GM12878 (cell line): ENCODE results near the gene AKAP14. TPM values are rescaled to one million over a fixed set of nuclear protein-coding genes. Genes with fewer than 3 reads are reported as not detected.

Experiments
- BMI1 ChIP-seq: fragments of 450-650 bp; IDR thresholded peaks from 2 replicates; pipeline ENCODE4 v1.6.1; 2016; ENCODE audit warnings: mild to moderate bottlenecking, moderate library complexity, borderline replicate concordance
- IRF4 ChIP-seq: IDR thresholded peaks from 2 replicates; pipeline ENCODE4 v1.6.1; 2011; ENCODE audit warnings: low read depth, low read length
- KAT2A ChIP-seq: conservative IDR thresholded peaks from 2 replicates; pipeline ENCODE4 v1.6.1; 2011; ENCODE audit warnings: low read depth, low read length; ENCODE audit not compliant: control insufficient read depth
- KLF5 ChIP-seq: fragments of 450-650 bp; IDR thresholded peaks from 2 replicates; pipeline ENCODE4 v1.6.1; 2014; ENCODE audit warnings: mild to moderate bottlenecking; ENCODE audit not compliant: partially characterized antibody
- SIN3A ChIP-seq: IDR thresholded peaks from 2 replicates; pipeline ENCODE4 v1.6.1; 2012; ENCODE audit warnings: low read depth, low read length, improper control_type of control experiment
- SPI1 ChIP-seq: IDR thresholded peaks from 2 replicates; pipeline ENCODE4 v1.6.1; 2011; ENCODE audit warnings: low read depth, mild to moderate bottlenecking, low read length, moderate library complexity, borderline replicate concordance; ENCODE audit not compliant: insufficient read depth
- SRF ChIP-seq, 2 experiments: IDR thresholded peaks; 2 replicates each; pipeline ENCODE4 v1.6.1; 2011; ENCODE audit warnings: low read depth in 2 of 2, low read length in 2 of 2, mild to moderate bottlenecking in 1 of 2, moderate library complexity in 1 of 2
- ZNF622 ChIP-seq: fragments of 450-650 bp; IDR thresholded peaks from 2 replicates; pipeline ENCODE4 v1.6.1; 2017; ENCODE audit warnings: mild to moderate bottlenecking, inconsistent platforms
- ZSCAN29 ChIP-seq: fragments of 450-650 bp; IDR thresholded peaks from 2 replicates; pipeline ENCODE4 v1.6.1; 2017; ENCODE audit warnings: mild to moderate bottlenecking, moderate library complexity
- polyA plus RNA-seq, 11 experiments: library from polyadenylated mRNA; depleted of rRNA in 4 of 11; unstranded in 6 of 11; stranded (reverse) in 5 of 11; fragments of >200 nt; fragmentation: Nextera tagmentation in 4 of 11; fragmentation: Illumina TruSeq in 1 of 11; extraction: Ambion mirVana in 4 of 11; extraction: Trizol in 1 of 11; gene quantifications; 1 replicate in 1 of 11; 2 replicates in 10 of 11; pipeline versions ENCODE4 v1.2.1 to v1.2.3, GENCODE V29; 2011 to 2016; ENCODE audit warnings: inconsistent platforms in 2 of 11, missing spikeins in 2 of 11, low read depth in 1 of 11
- total RNA-seq, 4 experiments: library from RNA; depleted of rRNA in 3 of 4; stranded (reverse); fragments of >200 nt in 3 of 4; fragmentation: Illumina TruSeq in 1 of 4; extraction: Trizol in 1 of 4; gene quantifications; 2 replicates each; pipeline versions ENCODE4 v1.2.1 to v1.2.3, GENCODE V29; 2013 to 2021
- TF ChIP-seq, protein P1 (sequence below): fragments of 450-650 bp; formaldehyde crosslinking; IDR thresholded peaks from 2 replicates; pipeline ENCODE4 v1.4.0; 2022; ENCODE audit warnings: mild to moderate bottlenecking, moderate library complexity
- TF ChIP-seq, protein P2 (sequence below): fragments of 450-650 bp; IDR thresholded peaks from 2 replicates; pipeline ENCODE4 v1.6.1; 2014; ENCODE audit warnings: mild to moderate bottlenecking
- TF ChIP-seq, protein P3 (sequence below): IDR thresholded peaks from 2 replicates; pipeline ENCODE4 v1.6.1; 2012; ENCODE audit warnings: low read depth, low read length, improper control_type of control experiment
- TF ChIP-seq, protein P4 (sequence below): IDR thresholded peaks from 2 replicates; pipeline ENCODE4 v1.6.1; 2012; ENCODE audit warnings: low read length, inconsistent platforms

Gene AKAP14
- total and polyA plus RNA-seq, 10 of the 15 experiments (the other 5 are each of a cell fraction or from before 2014, with no cell fraction given), result not detected

DNA sequence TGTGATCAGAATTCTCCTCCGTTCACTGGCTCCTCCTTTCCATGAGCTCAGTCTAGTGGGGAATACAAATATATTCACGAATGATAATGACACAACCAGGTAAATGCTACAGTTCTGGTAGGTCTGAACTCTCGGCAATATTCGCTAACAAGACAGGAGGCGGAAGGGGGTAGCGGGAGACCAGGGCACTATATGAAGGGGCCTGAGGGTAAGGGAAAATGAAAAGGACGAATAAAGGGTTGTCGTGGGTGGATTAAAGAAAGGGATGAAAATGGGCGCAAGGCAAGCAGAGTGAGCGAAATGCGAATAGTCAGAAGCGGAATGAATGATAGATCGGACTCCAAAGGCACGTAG is 47.1 kb downstream of the AKAP14 start (continued):
- TF ChIP-seq, protein P1, sequence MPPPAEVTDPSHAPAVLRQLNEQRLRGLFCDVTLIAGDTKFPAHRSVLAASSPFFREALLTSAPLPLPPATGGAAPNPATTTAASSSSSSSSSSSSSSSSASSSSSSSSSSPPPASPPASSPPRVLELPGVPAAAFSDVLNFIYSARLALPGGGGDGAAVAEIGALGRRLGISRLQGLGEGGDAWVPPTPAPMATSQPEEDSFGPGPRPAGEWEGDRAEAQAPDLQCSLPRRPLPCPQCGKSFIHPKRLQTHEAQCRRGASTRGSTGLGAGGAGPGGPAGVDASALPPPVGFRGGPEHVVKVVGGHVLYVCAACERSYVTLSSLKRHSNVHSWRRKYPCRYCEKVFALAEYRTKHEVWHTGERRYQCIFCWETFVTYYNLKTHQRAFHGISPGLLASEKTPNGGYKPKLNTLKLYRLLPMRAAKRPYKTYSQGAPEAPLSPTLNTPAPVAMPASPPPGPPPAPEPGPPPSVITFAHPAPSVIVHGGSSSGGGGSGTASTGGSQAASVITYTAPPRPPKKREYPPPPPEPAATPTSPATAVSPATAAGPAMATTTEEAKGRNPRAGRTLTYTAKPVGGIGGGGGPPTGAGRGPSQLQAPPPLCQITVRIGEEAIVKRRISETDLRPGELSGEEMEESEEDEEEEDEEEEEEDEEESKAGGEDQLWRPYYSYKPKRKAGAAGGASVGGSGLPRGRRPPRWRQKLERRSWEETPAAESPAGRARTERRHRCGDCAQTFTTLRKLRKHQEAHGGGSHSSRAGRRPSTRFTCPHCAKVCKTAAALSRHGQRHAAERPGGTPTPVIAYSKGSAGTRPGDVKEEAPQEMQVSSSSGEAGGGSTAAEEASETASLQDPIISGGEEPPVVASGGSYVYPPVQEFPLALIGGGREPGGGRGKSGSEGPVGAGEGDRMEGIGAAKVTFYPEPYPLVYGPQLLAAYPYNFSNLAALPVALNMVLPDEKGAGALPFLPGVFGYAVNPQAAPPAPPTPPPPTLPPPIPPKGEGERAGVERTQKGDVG (CRISPR knock-in tag), result no peak
- no peak for TF ChIP-seq SRF (IDR thresholded peaks at IDR 0.05; ENCODE audit: low read depth in 2 of 2, low read length in 2 of 2)
- TF ChIP-seq ZSCAN29, result no peak
- TF ChIP-seq ZNF622, result no peak
- TF ChIP-seq, protein P2, sequence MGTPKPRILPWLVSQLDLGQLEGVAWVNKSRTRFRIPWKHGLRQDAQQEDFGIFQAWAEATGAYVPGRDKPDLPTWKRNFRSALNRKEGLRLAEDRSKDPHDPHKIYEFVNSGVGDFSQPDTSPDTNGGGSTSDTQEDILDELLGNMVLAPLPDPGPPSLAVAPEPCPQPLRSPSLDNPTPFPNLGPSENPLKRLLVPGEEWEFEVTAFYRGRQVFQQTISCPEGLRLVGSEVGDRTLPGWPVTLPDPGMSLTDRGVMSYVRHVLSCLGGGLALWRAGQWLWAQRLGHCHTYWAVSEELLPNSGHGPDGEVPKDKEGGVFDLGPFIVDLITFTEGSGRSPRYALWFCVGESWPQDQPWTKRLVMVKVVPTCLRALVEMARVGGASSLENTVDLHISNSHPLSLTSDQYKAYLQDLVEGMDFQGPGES, result no peak
- TF ChIP-seq BMI1, result no peak
- TF ChIP-seq SPI1, result no peak
- TF ChIP-seq KLF5, result no peak
- TF ChIP-seq KAT2A, result no peak
- TF ChIP-seq, protein P3, sequence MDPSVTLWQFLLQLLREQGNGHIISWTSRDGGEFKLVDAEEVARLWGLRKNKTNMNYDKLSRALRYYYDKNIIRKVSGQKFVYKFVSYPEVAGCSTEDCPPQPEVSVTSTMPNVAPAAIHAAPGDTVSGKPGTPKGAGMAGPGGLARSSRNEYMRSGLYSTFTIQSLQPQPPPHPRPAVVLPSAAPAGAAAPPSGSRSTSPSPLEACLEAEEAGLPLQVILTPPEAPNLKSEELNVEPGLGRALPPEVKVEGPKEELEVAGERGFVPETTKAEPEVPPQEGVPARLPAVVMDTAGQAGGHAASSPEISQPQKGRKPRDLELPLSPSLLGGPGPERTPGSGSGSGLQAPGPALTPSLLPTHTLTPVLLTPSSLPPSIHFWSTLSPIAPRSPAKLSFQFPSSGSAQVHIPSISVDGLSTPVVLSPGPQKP, result no peak
- TF ChIP-seq IRF4, result no peak
- TF ChIP-seq SIN3A, result no peak
- TF ChIP-seq, protein P4, sequence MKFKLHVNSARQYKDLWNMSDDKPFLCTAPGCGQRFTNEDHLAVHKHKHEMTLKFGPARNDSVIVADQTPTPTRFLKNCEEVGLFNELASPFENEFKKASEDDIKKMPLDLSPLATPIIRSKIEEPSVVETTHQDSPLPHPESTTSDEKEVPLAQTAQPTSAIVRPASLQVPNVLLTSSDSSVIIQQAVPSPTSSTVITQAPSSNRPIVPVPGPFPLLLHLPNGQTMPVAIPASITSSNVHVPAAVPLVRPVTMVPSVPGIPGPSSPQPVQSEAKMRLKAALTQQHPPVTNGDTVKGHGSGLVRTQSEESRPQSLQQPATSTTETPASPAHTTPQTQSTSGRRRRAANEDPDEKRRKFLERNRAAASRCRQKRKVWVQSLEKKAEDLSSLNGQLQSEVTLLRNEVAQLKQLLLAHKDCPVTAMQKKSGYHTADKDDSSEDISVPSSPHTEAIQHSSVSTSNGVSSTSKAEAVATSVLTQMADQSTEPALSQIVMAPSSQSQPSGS, result no peak
